NCI-H146 (cell line): ENCODE data around the gene WRAP73.

ENCODE experiments used
- DNase-seq: peaks from one replicate; lab custom pipeline; 2025; lab: John Stamatoyannopoulos, UW

Gene WRAP73

GRCh38 chr1:3681898-3682806 lies 32.2 kb upstream of the WRAP73 start:
- no peak for DNase-seq

- DNase-seq: no peak
Observed at GRCh38 chr1:3681231-3681897, 31.5 kb upstream of the WRAP73 start.

- no peak for DNase-seq
Observed at GRCh38 chr1:3680488-3681230, 30.8 kb upstream of the WRAP73 start.

GRCh38 chr1:3679799-3680453 lies 30.0 kb upstream of the WRAP73 start:
- no peak for DNase-seq

- no peak for DNase-seq
Observed at GRCh38 chr1:3679098-3679555, 29.2 kb upstream of the WRAP73 start.

GRCh38 chr1:3678361-3679097 lies 28.6 kb upstream of the WRAP73 start:
- DNase-seq: no peak

GRCh38 chr1:3677484-3677883 lies 27.6 kb upstream of the WRAP73 start:
- no peak for DNase-seq

- DNase-seq: no peak
Observed at GRCh38 chr1:3676581-3677470, 26.9 kb upstream of the WRAP73 start.

- no peak for DNase-seq
Observed at GRCh38 chr1:3675436-3675835, 25.5 kb upstream of the WRAP73 start.

GRCh38 chr1:3674100-3675094 lies 24.5 kb upstream of the WRAP73 start:
- DNase-seq: no peak

GRCh38 chr1:3673381-3674099 lies 23.6 kb upstream of the WRAP73 start:
- DNase-seq: no peak

GRCh38 chr1:3672971-3673361 lies 23.1 kb upstream of the WRAP73 start:
- no peak for DNase-seq

GRCh38 chr1:3672231-3672970 lies 22.5 kb upstream of the WRAP73 start:
- no peak for DNase-seq

GRCh38 chr1:3671371-3672180 lies 21.7 kb upstream of the WRAP73 start:
- DNase-seq: peak; percentile 10

- no peak for DNase-seq
Observed at GRCh38 chr1:3670823-3671265, 20.9 kb upstream of the WRAP73 start.

GRCh38 chr1:3669971-3670431 lies 20.1 kb upstream of the WRAP73 start:
- no peak for DNase-seq

- no peak for DNase-seq
Observed at GRCh38 chr1:3669421-3669821, 19.5 kb upstream of the WRAP73 start.
